ENCODE results near the gene ELOVL6.

- TF ChIP-seq CTCF (IDR thresholded peaks at IDR 0.05) (no peak), POLR2A (IDR thresholded peaks at IDR 0.05) (no peak)
These were observed 79.1 kb downstream of the ELOVL6 start for GRCh38 chr4:110119337-110119736.
